ENCODE data around the gene DHX9. TPM values are rescaled to one million over a fixed set of nuclear protein-coding genes. Genes with fewer than 3 reads are reported as not detected.

DHX9 gene
- total RNA-seq, 4 donors from 2014 or later: 79.5 to 104 (median 91.8) TPM

- Histone ChIP-seq H3K27me3 (no peaks in the 10 kb centered on the region), H3K27ac (no peak overlapping the region), H3K4me1 (no peaks in the 10 kb centered on the region), H3K36me3 (no peaks in the 10 kb centered on the region), H3K9me3 (no peaks in the 10 kb centered on the region), H3K4me3 (no peak overlapping the region)
- TF ChIP-seq POLR2AphosphoS5 (IDR thresholded peaks at IDR 0.05): no peak
- TF ChIP-seq CTCF (IDR thresholded peaks at IDR 0.05): no peak
- TF ChIP-seq POLR2A (IDR thresholded peaks at IDR 0.05): no peak
- no peak for TF ChIP-seq EP300 (IDR thresholded peaks at IDR 0.05)
- ATAC-seq: no peak
- 87 to 89% methylated on average over 2 of the region's 2 CpGs for WGBS, 2 donors (ENCODE audit: low coverage in 1 of 2)
Measured at GRCh38 chr1:182905321-182905720, 66.2 kb downstream of the DHX9 start.

GRCh38 chr1:182909578-182909977 is 70.4 kb downstream of the DHX9 start:
- TF ChIP-seq CTCF (IDR thresholded peaks at IDR 0.05): no peak
- TF ChIP-seq POLR2A (IDR thresholded peaks at IDR 0.05): no peak
- TF ChIP-seq EP300 (IDR thresholded peaks at IDR 0.05): no peak
- TF ChIP-seq POLR2AphosphoS5 (IDR thresholded peaks at IDR 0.05): no peak
- no peak overlapping the region for H3K4me3 ChIP-seq
- H3K9me3 ChIP-seq: peaks cover 0 to 12% (median 0%) of the 10 kb centered on the region in 3 donors
- H3K27ac ChIP-seq: no peak overlapping the region
- 50 to 52% methylated on average over 3 to 4 of the region's 4 CpGs for WGBS, 2 donors (ENCODE audit: low coverage in 1 of 2)
- no peaks in the 10 kb centered on the region for H3K27me3 ChIP-seq
- no peaks in the 10 kb centered on the region for H3K36me3 ChIP-seq
- H3K4me1 ChIP-seq: no peaks in the 10 kb centered on the region
- ATAC-seq: no peak

DNA sequence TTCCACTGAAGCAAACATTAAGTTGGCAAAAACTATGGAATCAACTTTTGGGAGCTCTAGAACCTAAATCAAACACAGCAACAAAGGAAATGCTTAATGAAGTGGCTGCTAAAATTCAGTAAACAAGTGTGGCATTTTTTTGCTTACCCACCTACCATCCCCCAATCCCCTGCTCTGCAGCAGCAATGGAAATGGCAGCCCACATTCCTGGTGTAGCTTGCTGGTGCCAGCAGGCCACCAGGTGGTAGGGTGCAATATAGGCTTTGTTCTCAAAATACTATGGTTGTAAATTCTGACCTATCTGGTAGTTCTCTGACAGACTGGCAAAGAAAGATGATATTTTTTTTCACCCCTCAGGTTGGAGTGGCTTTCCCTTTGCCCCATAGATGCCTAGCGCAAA is 71.0 kb downstream of the DHX9 start:
- Histone ChIP-seq H3K4me1 (no peaks in the 10 kb centered on the region), H3K4me3 (no peak overlapping the region), H3K36me3 (no peaks in the 10 kb centered on the region), H3K27me3 (no peaks in the 10 kb centered on the region), H3K9me3 (peaks cover 0 to 12% (median 0%) of the 10 kb centered on the region in 3 donors), H3K27ac (no peak overlapping the region)
- 100% methylated on average over 1 of the region's 1 CpG; no CpG with 5 or more reads in 1 of the 2 donors for WGBS, 2 donors (ENCODE audit: low coverage in 1 of 2)
- TF ChIP-seq CTCF (IDR thresholded peaks at IDR 0.05) (no peak), POLR2AphosphoS5 (IDR thresholded peaks at IDR 0.05) (no peak), POLR2A (IDR thresholded peaks at IDR 0.05) (no peak), EP300 (IDR thresholded peaks at IDR 0.05) (no peak)
- ATAC-seq: no peak

DNA sequence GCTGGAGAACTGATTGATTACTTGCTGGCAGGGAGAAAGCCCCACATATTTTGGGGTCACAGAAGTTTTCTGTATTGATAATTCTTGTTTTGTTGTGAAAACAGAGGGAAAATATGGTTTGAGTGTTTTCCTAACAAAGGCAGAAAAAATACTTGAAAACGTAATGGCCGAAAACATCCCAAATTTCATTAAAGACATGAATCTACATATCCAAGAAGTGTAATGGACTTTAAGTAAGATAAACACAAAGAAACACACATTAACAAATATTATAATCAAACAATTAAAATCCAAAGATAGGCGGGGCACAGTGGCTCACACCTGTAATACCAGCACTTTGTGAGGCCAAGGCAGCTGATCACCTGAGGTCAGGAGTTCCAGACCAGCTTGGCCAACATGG is 74.3 kb downstream of the DHX9 start:
- 100% methylated on average over 2 to 3 of the region's 3 CpGs for WGBS, 2 donors (ENCODE audit: low coverage in 1 of 2)
- ATAC-seq: no peak
- TF ChIP-seq EP300 (IDR thresholded peaks at IDR 0.05) (no peak), POLR2A (IDR thresholded peaks at IDR 0.05) (no peak), POLR2AphosphoS5 (IDR thresholded peaks at IDR 0.05) (no peak), CTCF (IDR thresholded peaks at IDR 0.05) (no peak)
- Histone ChIP-seq H3K27me3 (no peaks in the 10 kb centered on the region), H3K4me1 (no peaks in the 10 kb centered on the region), H3K4me3 (no peak overlapping the region), H3K36me3 (no peaks in the 10 kb centered on the region), H3K27ac (no peak overlapping the region), H3K9me3 (peaks cover 0 to 14% (median 0%) of the 10 kb centered on the region in 3 donors)

DNA sequence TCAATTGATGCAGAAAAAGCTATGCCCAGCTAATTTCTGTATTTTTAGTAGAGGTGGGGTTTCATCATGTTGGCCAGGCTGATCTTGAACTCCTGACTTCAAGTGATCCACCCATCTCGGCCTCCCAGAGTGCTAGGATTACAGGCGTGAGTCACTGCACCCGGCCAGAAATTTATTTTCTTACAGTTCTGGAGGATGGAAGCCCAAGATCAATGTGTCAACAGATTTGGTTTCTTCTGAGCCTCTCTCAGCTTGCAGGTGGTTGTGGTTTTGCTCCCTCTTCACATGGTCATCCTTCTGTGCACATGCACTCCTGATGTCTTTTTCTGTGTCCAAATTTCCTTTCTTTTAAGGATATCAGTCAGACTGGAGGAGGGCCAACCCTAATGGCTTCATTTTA is 78.2 kb downstream of the DHX9 start:
- H3K27ac ChIP-seq: no peak overlapping the region
- TF ChIP-seq POLR2AphosphoS5 (IDR thresholded peaks at IDR 0.05) (no peak), EP300 (IDR thresholded peaks at IDR 0.05) (no peak), CTCF (IDR thresholded peaks at IDR 0.05) (no peak), POLR2A (IDR thresholded peaks at IDR 0.05) (no peak)
- H3K4me3 ChIP-seq: no peak overlapping the region
- ATAC-seq: no peak
- H3K4me1 ChIP-seq: no peaks in the 10 kb centered on the region
- WGBS, 2 donors (ENCODE audit: low coverage in 1 of 2): 82 to 86% methylated on average over 3 of the region's 3 CpGs
- peaks cover 0 to 18% (median 0%) of the 10 kb centered on the region in 3 donors for H3K9me3 ChIP-seq
- H3K27me3 ChIP-seq: no peaks in the 10 kb centered on the region
- H3K36me3 ChIP-seq: no peaks in the 10 kb centered on the region
